ENCODE data around the gene TXNDC11.

The TXNDC11 gene

GRCh38 chr16:11719762-11720161 is 22.9 kb downstream of the TXNDC11 start:
- DNase-seq, result no peak

- no peak for DNase-seq
These were observed 23.5 kb downstream of the TXNDC11 start for GRCh38 chr16:11719171-11719570.

DNA sequence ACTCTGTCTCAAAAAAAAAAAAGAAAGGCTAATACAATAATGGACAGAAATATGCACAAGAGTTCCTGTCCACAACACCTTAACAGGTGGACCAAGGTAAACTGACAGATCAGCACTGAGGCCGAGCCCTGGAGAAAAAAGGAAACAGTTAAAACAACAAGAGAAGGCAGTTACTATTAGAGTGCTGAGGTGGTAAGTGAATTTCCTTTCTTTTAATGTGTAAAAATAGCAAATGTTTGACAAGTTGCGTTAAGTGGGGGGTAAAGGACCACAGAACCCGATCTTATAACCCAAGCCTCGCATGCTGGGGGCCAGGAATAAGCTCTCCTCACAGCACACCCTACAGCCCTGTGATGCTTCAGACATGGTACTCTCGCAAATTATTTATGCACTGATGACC is 24.8 kb downstream of the TXNDC11 start:
- DNase-seq, result no peak

DNA sequence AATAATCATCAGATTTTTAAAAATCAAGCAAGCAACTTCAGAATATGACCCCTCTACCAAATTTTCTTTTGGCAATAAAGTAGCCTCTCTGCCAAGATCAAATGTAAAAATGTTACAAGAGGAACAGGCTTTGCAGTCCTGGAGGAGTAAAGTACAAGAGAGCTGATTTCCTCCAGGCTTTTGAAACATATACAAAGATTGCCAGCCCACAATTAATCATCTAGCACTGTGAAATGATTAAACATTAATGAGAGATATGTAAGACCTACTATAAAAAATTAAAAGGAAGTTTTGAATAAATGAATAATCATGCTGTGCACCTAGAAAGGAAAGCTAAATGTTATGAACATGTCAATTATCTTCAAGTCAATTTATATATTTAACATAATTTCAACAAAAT is 26.3 kb downstream of the TXNDC11 start:
- DNase-seq, result no peak

GRCh38 chr16:11715246-11715947 is 27.3 kb downstream of the TXNDC11 start:
- no peak for DNase-seq

DNA sequence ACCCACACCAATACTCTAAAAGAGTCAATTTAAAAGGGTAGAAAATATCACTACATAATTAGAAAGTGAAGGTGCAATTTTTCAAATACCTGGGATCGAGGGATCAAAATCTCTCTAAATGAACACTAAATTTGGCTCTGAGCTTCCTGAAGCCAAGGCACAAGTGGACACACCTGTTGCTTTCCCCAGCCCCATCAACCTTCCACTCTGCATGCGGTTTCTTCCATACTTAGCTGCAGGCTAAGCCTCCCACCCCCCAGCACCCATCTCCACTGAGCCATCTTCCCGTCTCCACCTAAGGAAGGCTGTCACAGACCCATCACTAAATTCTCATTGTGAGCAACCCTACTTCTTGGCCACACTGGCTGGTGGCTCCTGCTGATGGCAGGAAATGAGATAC is 30.5 kb downstream of the TXNDC11 start:
- DNase-seq, result no peak

DNA sequence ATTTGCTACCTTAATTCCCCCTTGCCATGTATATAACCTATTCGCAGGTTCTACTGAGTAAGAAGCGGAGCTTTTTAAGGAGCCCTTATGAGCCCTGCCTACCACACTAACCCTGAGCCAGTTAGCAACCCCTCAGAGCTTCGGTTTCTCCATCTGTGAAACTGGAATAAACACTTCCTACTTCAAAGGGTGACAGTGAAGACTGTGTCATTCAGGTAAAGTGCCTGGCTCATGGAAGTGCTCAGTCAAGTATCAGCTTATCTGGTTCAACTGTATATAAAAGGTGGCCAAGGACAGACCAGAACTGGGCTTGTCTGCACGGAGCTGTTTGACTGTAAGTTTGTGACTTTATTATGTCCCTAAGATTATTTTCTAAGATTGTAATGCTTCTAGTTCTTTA is 31.0 kb downstream of the TXNDC11 start:
- DNase-seq, result no peak

- DNase-seq, result no peak
These were observed 34.2 kb downstream of the TXNDC11 start for GRCh38 chr16:11708421-11708820.

DNA sequence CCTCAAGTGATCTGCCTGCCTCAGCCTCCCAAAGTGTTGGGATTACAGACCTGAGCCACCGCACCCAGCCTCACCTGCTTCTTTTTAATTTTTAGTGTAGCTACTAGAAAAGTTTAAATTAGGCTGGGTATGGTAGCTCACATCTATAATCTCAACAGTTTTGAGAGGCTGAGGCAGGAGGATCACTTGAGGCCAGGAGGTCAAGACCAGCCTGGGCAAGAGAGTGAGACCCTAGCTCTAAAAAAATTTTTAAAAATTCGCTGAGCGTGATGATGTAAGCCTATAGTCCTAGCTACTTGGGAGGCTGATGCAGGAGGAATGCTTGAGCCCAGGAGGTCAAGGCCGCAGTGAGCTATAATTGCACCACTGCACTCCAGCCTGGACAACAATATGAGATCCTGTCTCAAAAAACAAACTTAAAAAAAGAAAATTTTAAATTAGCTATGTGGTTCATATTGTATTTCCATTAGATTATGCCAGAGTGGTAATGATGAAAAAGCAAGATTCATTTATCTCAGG is 34.9 kb downstream of the TXNDC11 start:
- no peak for DNase-seq

- no peak for DNase-seq
These were observed 36.4 kb downstream of the TXNDC11 start for GRCh38 chr16:11706180-11706742.

GRCh38 chr16:11705311-11706025 is 37.2 kb downstream of the TXNDC11 start:
- DNase-seq, result no peak

DNA sequence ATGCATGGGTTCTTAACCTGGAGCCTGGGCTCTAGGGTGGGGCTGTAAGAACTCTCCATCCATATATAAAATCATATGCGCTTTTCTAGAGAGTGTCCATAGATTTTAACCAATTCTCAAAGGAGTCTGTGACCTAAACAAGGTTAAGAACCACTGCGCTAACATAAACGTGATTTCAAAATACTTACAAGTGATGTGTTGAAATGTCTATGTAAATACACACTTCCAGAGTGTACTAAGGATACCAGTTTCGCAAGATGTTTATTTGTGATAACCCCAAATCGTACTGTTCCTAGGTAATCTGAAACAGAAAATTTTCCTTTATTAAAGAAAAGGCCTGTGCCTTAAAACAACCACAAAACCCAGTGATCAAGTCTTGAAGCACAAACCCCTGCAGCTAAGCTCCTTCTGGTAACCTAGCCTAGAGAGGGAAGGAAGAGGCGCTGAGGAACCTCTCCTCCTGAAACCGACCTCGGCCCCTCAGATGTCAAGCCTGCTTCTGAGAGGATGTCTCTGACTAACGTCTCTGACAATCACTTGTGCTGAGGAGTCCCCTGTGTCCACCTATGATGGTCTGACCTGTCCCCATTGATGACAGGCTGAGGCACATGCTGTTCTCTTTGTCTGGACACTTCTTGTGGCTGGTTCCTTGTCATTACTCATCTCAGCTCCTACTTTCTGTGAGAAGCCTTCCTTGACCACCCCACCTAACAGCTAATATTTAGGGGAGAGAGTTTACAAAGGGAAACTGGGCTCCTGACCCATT is 42.2 kb downstream of the TXNDC11 start:
- DNase-seq, result no peak

- no peak for DNase-seq
These were observed 43.3 kb downstream of the TXNDC11 start for GRCh38 chr16:11699234-11699894.

- DNase-seq, result no peak
These were observed 44.4 kb downstream of the TXNDC11 start for GRCh38 chr16:11698271-11698689.

GRCh38 chr16:11697319-11697718 is 45.3 kb downstream of the TXNDC11 start:
- DNase-seq, result no peak

- no peak for DNase-seq
These were observed 46.2 kb downstream of the TXNDC11 start for GRCh38 chr16:11696266-11697012.

- DNase-seq, result no peak
These were observed 50.0 kb downstream of the TXNDC11 start for GRCh38 chr16:11692651-11693050.

- DNase-seq, result no peak
These were observed 50.5 kb downstream of the TXNDC11 start for GRCh38 chr16:11692171-11692570.

GRCh38 chr16:11691771-11692170 is 50.9 kb downstream of the TXNDC11 start:
- DNase-seq, result no peak

DNA sequence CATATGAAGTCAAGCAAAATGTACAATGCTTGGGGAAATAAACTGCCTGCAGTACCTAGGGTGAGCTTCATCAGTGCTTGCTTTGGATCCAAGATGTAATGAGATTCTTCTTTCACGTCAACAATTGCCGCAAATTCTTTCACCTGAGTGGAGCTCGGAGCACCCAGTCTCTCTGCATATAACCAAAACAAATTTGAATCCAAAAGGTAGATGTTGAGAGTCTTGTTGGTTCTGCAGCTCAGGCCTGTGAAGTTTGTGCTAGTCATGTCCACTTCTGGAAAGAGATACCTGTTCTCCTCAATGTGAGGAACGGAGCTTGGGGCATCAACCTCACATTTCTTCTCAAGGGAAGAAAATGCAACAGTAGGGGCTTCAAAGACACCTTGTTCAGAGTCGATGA is 51.4 kb downstream of the TXNDC11 start:
- DNase-seq, result no peak

- no peak for DNase-seq
These were observed 53.4 kb downstream of the TXNDC11 start for GRCh38 chr16:11689031-11689840.
